GM21723 (cell line): ENCODE measurements around the gene ZEB1.
"Not testable (repeated sequence)": the region's sequence is repeated elsewhere in the genome, so short reads cannot be mapped to it uniquely, and the experiment has no call there.

ENCODE experiments used
- ATAC-seq: cut with Tn5 transposase; IDR thresholded peaks from one replicate; pipeline ENCODE4 v1.9.1; 2021; ENCODE audit warnings: mild to moderate bottlenecking, moderate library complexity; ENCODE audit not compliant: unreplicated experiment

ZEB1 gene

DNA sequence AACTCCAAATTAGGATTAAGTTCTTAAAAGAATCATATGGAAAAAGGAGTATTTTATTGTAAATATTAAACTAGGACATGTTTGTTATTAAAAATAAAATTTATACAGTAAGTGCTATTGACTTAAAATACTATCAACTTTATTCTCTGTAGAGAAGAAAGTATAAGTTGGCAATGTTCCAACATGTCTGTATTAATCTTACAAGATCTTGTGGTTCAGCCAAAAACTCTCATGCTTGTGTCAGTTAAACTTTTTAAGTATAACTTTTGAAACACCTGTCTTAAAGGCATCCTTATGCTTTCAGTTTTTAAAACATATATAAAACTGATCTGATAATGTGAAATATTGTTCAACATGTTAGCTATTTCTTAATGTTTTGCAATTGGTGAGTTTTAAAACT is 160.7 kb downstream of the ZEB1 start:
- ATAC-seq, result no peak

GRCh38 chr10:31483546-31483945 is 164.5 kb downstream of the ZEB1 start:
- no peak for ATAC-seq

- ATAC-seq, result no peak
Measured at GRCh38 chr10:31484431-31485135, 165.6 kb downstream of the ZEB1 start.

DNA sequence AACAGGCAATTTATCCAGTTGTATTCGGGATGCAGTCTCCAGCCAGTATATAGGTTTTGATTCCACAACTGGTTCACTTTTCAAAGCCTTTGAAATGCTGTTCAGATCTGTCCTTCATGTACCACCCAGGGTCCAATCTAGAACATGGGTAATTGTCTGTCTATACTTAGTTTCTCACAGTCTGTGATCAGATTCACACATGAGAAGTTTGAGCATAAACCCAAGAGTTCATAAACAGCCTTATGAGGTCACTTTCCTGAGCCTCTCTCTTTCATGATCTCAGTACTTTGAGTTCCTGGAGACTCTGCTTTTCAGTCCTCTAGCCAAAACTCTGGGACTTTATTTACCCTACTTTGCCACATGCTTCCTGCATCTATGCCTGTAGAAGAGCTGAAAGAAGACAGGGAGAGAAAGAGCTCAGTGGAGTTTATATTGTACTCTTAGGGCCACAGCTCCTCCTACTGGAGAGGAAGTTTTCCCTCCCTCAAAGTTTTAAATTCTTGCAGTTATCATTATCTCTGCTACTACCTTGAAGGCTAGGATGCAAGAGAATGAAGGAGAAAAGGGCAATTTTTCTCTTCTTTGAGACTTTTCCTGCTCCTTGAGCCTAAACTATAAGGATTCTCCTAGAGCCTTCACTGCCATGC is 172.0 kb downstream of the ZEB1 start:
- no peak for ATAC-seq

GRCh38 chr10:31507427-31507826 is 188.4 kb downstream of the ZEB1 start:
- no peak for ATAC-seq

GRCh38 chr10:31508234-31508633 is 189.2 kb downstream of the ZEB1 start:
- ATAC-seq, result no peak

- ATAC-seq, result no peak
Measured at GRCh38 chr10:31508882-31509281, 189.9 kb downstream of the ZEB1 start.

DNA sequence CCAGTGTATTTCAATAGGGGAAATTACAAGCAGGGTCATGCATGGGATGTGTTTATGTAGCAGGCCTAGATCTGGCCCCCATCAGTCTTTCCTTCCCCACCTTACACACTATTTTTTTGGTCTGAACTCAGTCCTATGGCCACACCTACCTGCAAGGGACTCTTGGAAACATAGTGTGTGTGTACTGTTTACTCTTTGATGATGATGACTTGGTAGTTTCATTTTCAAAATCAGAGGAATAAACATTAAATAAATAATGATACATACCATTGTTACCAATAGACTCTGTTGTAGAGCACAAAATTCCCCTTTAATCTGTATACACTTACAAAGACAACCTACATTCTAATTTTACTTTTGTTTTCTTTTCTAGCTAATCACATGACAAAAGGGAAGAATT is 191.0 kb downstream of the ZEB1 start:
- ATAC-seq, result no peak

DNA sequence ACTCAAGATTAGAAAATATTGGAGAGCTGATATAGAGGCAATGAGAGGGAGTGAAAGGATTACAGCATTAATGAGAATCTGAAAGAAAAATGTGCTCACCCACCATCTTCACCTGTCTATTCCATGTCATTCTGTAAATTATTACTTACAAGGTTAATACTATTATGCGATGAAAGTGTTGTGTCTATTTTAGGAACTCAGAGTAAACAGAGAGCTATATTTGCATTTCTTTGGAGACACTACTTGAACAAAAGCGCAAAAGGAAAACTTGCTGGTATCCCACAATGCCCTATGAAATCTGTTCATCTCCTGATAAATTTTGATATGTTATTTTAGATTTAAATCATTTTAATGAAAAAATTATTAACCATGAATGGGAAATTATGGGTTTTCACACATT is 196.1 kb downstream of the ZEB1 start:
- no peak for ATAC-seq

DNA sequence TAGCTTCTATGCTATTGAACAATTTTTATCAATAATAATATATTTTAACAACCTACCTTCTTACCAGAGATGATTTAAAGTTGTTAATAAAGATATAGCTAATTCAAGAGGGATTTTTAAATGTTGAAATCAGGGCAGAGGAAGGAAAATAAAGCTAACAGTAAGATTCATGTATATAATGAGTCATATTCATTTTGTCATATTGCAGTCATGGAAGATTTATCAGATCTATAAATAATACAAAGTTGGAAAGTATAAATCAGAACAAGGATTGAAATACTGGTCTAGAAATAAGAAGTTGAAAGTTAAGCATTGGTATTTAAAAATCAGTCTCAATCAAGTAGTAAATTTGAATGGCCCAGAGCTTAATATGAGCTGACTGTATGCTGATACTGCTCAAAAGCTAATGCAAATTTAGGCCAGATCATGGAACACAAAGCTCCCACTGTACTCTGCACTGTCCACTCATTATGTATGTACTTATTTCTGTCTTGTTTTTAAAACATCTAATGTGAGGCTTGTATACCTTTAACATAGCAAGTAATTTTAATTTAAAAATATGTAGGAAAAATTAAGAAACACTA is 196.9 kb downstream of the ZEB1 start:
- no peak for ATAC-seq

DNA sequence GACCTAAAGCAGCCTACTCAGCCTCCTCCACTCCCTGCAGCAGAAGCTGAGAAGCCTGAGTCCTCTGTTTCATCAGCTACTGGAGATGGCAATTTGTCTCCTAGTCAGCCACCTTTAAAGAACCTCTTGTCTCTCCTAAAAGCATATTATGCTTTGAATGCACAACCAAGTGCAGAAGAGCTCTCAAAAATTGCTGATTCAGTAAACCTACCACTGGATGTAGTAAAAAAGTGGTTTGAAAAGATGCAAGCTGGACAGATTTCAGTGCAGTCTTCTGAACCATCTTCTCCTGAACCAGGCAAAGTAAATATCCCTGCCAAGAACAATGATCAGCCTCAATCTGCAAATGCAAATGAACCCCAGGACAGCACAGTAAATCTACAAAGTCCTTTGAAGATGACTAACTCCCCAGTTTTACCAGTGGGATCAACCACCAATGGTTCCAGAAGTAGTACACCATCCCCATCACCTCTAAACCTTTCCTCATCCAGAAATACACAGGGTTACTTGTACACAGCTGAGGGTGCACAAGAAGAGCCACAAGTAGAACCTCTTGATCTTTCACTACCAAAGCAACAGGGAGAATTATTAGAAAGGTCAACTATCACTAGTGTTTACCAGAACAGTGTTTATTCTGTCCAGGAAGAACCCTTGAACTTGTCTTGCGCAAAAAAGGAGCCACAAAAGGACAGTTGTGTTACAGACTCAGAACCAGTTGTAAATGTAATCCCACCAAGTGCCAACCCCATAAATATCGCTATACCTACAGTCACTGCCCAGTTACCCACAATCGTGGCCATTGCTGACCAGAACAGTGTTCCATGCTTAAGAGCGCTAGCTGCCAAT is 202.2 kb downstream of the ZEB1 start:
- no peak for ATAC-seq

DNA sequence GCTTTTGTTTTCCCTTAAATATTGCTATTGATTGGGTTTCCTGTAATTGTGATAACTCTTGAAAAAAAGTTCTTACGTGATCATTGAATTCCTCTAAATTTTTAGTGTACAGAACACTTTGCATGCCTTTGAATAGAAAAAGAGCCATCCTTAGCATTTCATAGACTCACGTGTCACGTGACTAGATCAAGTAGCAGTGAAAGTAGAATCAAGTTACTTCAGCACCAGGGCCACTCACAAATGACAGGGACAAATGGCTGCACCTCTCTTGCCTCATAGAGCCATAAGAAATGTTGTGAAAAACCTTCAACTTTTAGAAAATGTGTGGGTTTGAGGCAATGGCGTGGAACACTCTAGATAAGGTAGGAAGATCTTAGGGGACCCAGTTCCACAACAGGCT is 203.8 kb downstream of the ZEB1 start:
- no peak for ATAC-seq

DNA sequence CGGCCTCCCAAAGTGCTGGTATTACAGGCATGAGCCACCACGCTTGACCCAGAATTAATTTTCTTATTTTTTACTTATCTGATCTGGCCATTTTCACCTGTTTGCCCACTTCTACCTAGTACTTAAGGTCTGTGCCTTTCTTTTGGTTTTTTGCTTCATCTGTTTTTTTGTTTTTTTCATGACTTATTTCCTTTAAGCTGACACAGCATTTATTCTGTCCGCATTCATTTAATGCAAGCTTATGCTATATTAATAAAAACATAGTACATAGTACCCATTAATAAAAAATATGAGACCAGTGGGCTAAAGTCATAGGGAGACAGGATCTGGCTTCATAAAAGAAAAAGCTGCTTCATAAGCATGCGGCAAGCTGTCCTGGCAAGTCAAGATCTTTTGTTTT is 205.4 kb downstream of the ZEB1 start:
- ATAC-seq, result no peak

- no peak for ATAC-seq
Measured at GRCh38 chr10:31526178-31526577, 207.2 kb downstream of the ZEB1 start.

DNA sequence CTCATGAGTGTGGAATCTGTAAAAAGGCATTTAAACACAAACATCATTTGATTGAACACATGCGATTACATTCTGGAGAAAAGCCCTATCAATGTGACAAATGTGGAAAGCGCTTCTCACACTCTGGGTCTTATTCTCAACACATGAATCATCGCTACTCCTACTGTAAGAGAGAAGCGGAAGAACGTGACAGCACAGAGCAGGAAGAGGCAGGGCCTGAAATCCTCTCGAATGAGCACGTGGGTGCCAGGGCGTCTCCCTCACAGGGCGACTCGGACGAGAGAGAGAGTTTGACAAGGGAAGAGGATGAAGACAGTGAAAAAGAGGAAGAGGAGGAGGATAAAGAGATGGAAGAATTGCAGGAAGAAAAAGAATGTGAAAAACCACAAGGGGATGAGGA is 207.7 kb downstream of the ZEB1 start:
- no peak for ATAC-seq

GRCh38 chr10:31528831-31529230 is 209.8 kb downstream of the ZEB1 start:
- no peak for ATAC-seq

DNA sequence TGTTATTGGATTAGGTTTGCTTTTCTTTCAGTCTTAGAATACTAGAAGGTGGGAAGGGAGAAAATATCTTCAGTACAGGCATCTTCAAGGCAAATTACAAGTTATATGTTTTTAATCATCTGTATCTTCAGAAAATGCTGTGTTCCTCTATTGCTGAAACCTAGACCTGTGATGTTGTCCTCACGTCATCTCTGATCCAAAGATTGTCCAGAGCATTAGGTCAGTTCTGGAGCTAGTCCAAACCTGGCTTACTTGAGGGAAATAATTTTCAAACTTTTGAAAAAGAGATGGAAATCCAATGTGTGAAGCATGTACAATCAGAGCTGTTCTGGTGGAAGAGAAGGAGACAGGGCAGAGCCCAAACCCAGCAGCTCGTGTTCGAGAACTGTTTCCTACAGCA is 217.3 kb downstream of the ZEB1 start:
- no peak for ATAC-seq

DNA sequence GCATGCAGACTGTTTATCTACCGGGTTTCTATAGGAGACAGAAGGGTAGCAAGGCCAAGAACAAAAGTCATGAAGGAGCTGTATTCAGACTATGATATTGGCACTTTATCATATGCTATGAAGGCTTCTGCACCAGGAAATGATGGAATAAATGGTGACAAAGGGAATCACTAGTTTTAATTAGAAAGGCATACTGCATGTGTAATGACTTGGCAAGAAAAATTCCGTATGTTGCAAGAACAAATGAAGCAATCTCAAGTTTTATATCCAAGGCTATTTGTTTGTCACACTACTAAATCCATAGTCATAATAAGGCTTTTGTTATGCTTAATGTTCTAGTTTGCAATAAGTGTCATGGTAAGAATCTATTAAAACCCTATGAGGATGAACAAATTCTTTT is 230.9 kb downstream of the ZEB1 start:
- ATAC-seq, result no peak

GRCh38 chr10:31554556-31554955 is 235.5 kb downstream of the ZEB1 start:
- no peak for ATAC-seq

DNA sequence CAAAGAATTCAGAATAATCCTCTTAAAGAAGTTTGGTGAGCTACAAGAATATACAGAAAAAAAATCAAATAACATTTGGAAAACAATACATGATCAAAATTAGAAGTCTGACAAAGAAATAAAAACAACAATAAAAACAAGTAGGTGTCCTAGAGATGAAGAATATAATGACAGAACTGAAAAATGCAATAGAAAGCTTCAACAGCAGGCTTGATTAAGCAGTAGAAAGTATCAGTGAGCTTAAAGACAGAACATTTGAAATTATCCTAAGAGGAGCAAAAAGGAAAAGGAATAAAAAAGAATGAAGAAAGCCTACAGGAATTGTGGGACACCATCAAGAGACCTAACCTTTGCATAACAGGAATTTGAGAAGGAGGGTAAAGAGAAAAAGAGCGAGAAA is 238.8 kb downstream of the ZEB1 start:
- no peak for ATAC-seq

- ATAC-seq, result not testable (repeated sequence)
Measured at GRCh38 chr10:31568252-31568861, 249.3 kb downstream of the ZEB1 start.
